ENCODE results near the gene SZT2.
"Not testable (repeated sequence)": the region's sequence is repeated elsewhere in the genome, so short reads cannot be mapped to it uniquely, and the experiment has no call there.

Gene SZT2

GRCh38 chr1:43367026-43367903, 22.4 kb upstream of the SZT2 start:
- Histone ChIP-seq H3K4ac (ENCODE audit: low read depth, low read length) (peak overlapping the region; percentile 95), H3K9me3 (ENCODE audit: insufficient read depth, low read depth, low read length) (no peaks in the 10 kb centered on the region), H4K8ac (ENCODE audit: low read depth, low read length) (peak overlapping the region; percentile 90), H3K79me1 (ENCODE audit: low read length) (peaks cover 20% of the 10 kb centered on the region), H3K4me2 (ENCODE audit: low read length) (peak overlapping the region; percentile 91), H3K27ac (ENCODE audit: low read depth, low read length) (peak overlapping the region; percentile 96), H3K14ac (ENCODE audit: low read length) (peak overlapping the region; percentile 95), H2BK12ac (ENCODE audit: low read length) (peak overlapping the region; percentile 51), H3K4me3 (ENCODE audit: low read depth, low read length) (peak overlapping the region; percentile 82), H3K79me2 (ENCODE audit: control insufficient read depth, insufficient read depth, low read length, poor library complexity) (peaks cover 15% of the 10 kb centered on the region), H2AK5ac (ENCODE audit: low read length) (peak overlapping the region; percentile 95), H4K91ac (ENCODE audit: low read depth, low read length) (peak overlapping the region; percentile 96), H4K12ac (ENCODE audit: low read depth, low read length) (peak overlapping the region; percentile 65), H3K18ac (ENCODE audit: low read length) (peak overlapping the region; percentile 95), H3K9ac (ENCODE audit: low read length) (peak overlapping the region; percentile 75), H2BK120ac (ENCODE audit: insufficient read depth, low read length, poor library complexity) (peak overlapping the region; percentile 95), H2AFZ (ENCODE audit: insufficient read depth, low read length, poor library complexity) (peak overlapping the region; percentile 61), H3K27me3 (ENCODE audit: insufficient read depth, low read length) (no peaks in the 10 kb centered on the region), H3K23ac (ENCODE audit: low read length) (no peak overlapping the region), H2BK5ac (ENCODE audit: low read depth, low read length, poor library complexity) (peak overlapping the region; percentile 97), H3K36me3 (ENCODE audit: control insufficient read depth in 1 of 2, insufficient read depth in 2 of 2, low read length in 2 of 2) (peaks cover 19 to 29% of the 10 kb centered on the region in 2 experiments), H3K4me1 (ENCODE audit: control insufficient read depth in 1 of 2, insufficient read depth in 2 of 2, low read length in 2 of 2) (peaks cover 25% of the 10 kb centered on the region in 2 experiments)
- peak; percentile 7 to 16 for DNase-seq
- no CpG with 5 or more reads among the region's 48 CpGs for WGBS (ENCODE audit: extremely low coverage, insufficient coverage, insufficient read length)

- Histone ChIP-seq H2BK120ac (ENCODE audit: insufficient read depth, low read length, poor library complexity) (peak within 1 kb of the TSS; percentile 95), H3K9me3 (ENCODE audit: insufficient read depth, low read depth, low read length) (no peaks in the 10 kb centered on the region), H3K4ac (ENCODE audit: low read depth, low read length) (peak within 1 kb of the TSS; percentile 95), H3K27me3 (ENCODE audit: insufficient read depth, low read length) (no peaks in the 10 kb centered on the region), H3K18ac (ENCODE audit: low read length) (peak within 1 kb of the TSS; percentile 95), H3K4me2 (ENCODE audit: low read length) (peak within 1 kb of the TSS; percentile 91), H2BK12ac (ENCODE audit: low read length) (peak within 1 kb of the TSS; percentile 51), H3K27ac (ENCODE audit: low read depth, low read length) (peak within 1 kb of the TSS; percentile 96), H3K4me3 (ENCODE audit: low read depth, low read length) (peak within 1 kb of the TSS; percentile 82), H4K8ac (ENCODE audit: low read depth, low read length) (peak within 1 kb of the TSS; percentile 90), H3K23ac (ENCODE audit: low read length) (no peak within 1 kb of the TSS), H2BK5ac (ENCODE audit: low read depth, low read length, poor library complexity) (peak within 1 kb of the TSS; percentile 97), H3K9ac (ENCODE audit: low read length) (peak within 1 kb of the TSS; percentile 78), H3K4me1 (ENCODE audit: control insufficient read depth in 1 of 2, insufficient read depth in 2 of 2, low read length in 2 of 2) (peaks cover 25 to 30% of the 10 kb centered on the region in 2 experiments), H3K79me1 (ENCODE audit: low read length) (peaks cover 20% of the 10 kb centered on the region), H3K14ac (ENCODE audit: low read length) (peak within 1 kb of the TSS; percentile 95), H2AFZ (ENCODE audit: insufficient read depth, low read length, poor library complexity) (peak within 1 kb of the TSS; percentile 82), H2AK5ac (ENCODE audit: low read length) (peak within 1 kb of the TSS; percentile 95), H3K79me2 (ENCODE audit: control insufficient read depth, insufficient read depth, low read length, poor library complexity) (peaks cover 15% of the 10 kb centered on the region), H4K91ac (ENCODE audit: low read depth, low read length) (peak within 1 kb of the TSS; percentile 96), H4K12ac (ENCODE audit: low read depth, low read length) (peak within 1 kb of the TSS; percentile 92), H3K36me3 (ENCODE audit: control insufficient read depth in 1 of 2, insufficient read depth in 2 of 2, low read length in 2 of 2) (peaks cover 15 to 26% of the 10 kb centered on the region in 2 experiments)
- no CpG with 5 or more reads among the region's 58 CpGs for WGBS (ENCODE audit: extremely low coverage, insufficient coverage, insufficient read length)
- peak; percentile 93 to 95 for DNase-seq
These were observed 21.6 kb upstream of the SZT2 start, which contains the start of gene ELOVL1 for GRCh38 chr1:43367904-43368645. ELOVL1 (minus strand) TSS chr1:43368011; CDS start chr1:43365609, 2,402 bp downstream.

- peaks cover 12 to 20% of the 10 kb centered on the region in 2 experiments for H3K36me3 ChIP-seq (ENCODE audit: control insufficient read depth in 1 of 2, insufficient read depth in 2 of 2, low read length in 2 of 2)
- peak overlapping the region; percentile 96 for H3K27ac ChIP-seq (ENCODE audit: low read depth, low read length)
- no peaks in the 10 kb centered on the region for H3K27me3 ChIP-seq (ENCODE audit: insufficient read depth, low read length)
- peak overlapping the region; percentile 82 for H2AFZ ChIP-seq (ENCODE audit: insufficient read depth, low read length, poor library complexity)
- no peaks in the 10 kb centered on the region for H3K9me3 ChIP-seq (ENCODE audit: insufficient read depth, low read depth, low read length)
- H3K18ac ChIP-seq (ENCODE audit: low read length): no peak overlapping the region
- no peak overlapping the region for H4K8ac ChIP-seq (ENCODE audit: low read depth, low read length)
- H3K79me1 ChIP-seq (ENCODE audit: low read length): peaks cover 20% of the 10 kb centered on the region
- no peak overlapping the region for H3K4me3 ChIP-seq (ENCODE audit: low read depth, low read length)
- no peak overlapping the region for H3K23ac ChIP-seq (ENCODE audit: low read length)
- H4K91ac ChIP-seq (ENCODE audit: low read depth, low read length): peak overlapping the region; percentile 33
- H3K4me2 ChIP-seq (ENCODE audit: low read length): peak overlapping the region; percentile 70
- no peak overlapping the region for H2BK12ac ChIP-seq (ENCODE audit: low read length)
- peaks cover 27 to 33% of the 10 kb centered on the region in 2 experiments for H3K4me1 ChIP-seq (ENCODE audit: control insufficient read depth in 1 of 2, insufficient read depth in 2 of 2, low read length in 2 of 2)
- H2BK120ac ChIP-seq (ENCODE audit: insufficient read depth, low read length, poor library complexity): peak overlapping the region; percentile 6
- peak overlapping the region; percentile 11 for H3K9ac ChIP-seq (ENCODE audit: low read length)
- no CpG with 5 or more reads among the region's 6 CpGs for WGBS (ENCODE audit: extremely low coverage, insufficient coverage, insufficient read length)
- H3K4ac ChIP-seq (ENCODE audit: low read depth, low read length): peak overlapping the region; percentile 8
- H3K79me2 ChIP-seq (ENCODE audit: control insufficient read depth, insufficient read depth, low read length, poor library complexity): peaks cover 15% of the 10 kb centered on the region
- DNase-seq: peak in 1 of 2 donors; percentile 7
- H3K14ac ChIP-seq (ENCODE audit: low read length): peak overlapping the region; percentile 21
- no peak overlapping the region for H2BK5ac ChIP-seq (ENCODE audit: low read depth, low read length, poor library complexity)
- H4K12ac ChIP-seq (ENCODE audit: low read depth, low read length): peak overlapping the region; percentile 19
- peak overlapping the region; percentile 8 for H2AK5ac ChIP-seq (ENCODE audit: low read length)
These were observed 21.1 kb upstream of the SZT2 start for GRCh38 chr1:43368646-43369020.

GRCh38 chr1:43369779-43370178, 19.9 kb upstream of the SZT2 start:
- Histone ChIP-seq H3K4me1 (ENCODE audit: control insufficient read depth in 1 of 2, insufficient read depth in 2 of 2, low read length in 2 of 2) (peaks cover 27 to 32% of the 10 kb centered on the region in 2 experiments), H3K79me1 (ENCODE audit: low read length) (peaks cover 20% of the 10 kb centered on the region), H3K79me2 (ENCODE audit: control insufficient read depth, insufficient read depth, low read length, poor library complexity) (peaks cover 15% of the 10 kb centered on the region)
- not testable (repeated sequence) for H3K18ac ChIP-seq (ENCODE audit: low read length); DNase-seq; H3K9me3 ChIP-seq (ENCODE audit: insufficient read depth, low read depth, low read length); H3K23ac ChIP-seq (ENCODE audit: low read length); H2BK5ac ChIP-seq (ENCODE audit: low read depth, low read length, poor library complexity); H3K27me3 ChIP-seq (ENCODE audit: insufficient read depth, low read length); H3K27ac ChIP-seq (ENCODE audit: low read depth, low read length); H3K4me2 ChIP-seq (ENCODE audit: low read length); H4K12ac ChIP-seq (ENCODE audit: low read depth, low read length); H2BK120ac ChIP-seq (ENCODE audit: insufficient read depth, low read length, poor library complexity); H2AFZ ChIP-seq (ENCODE audit: insufficient read depth, low read length, poor library complexity); H4K8ac ChIP-seq (ENCODE audit: low read depth, low read length); H3K9ac ChIP-seq (ENCODE audit: low read length); H3K14ac ChIP-seq (ENCODE audit: low read length); H4K91ac ChIP-seq (ENCODE audit: low read depth, low read length); H2AK5ac ChIP-seq (ENCODE audit: low read length); H2BK12ac ChIP-seq (ENCODE audit: low read length); H3K36me3 ChIP-seq (ENCODE audit: control insufficient read depth in 1 of 2, insufficient read depth in 2 of 2, low read length in 2 of 2); H3K4ac ChIP-seq (ENCODE audit: low read depth, low read length); H3K4me3 ChIP-seq (ENCODE audit: low read depth, low read length)
- no CpG with 5 or more reads among the region's 6 CpGs for WGBS (ENCODE audit: extremely low coverage, insufficient coverage, insufficient read length)

Data from trophoblast cell (in vitro differentiated cells and primary cell).